ENCODE results near the gene KRT81.
A peak's percentile ranks its signal among the peaks of the same experiment; 100 is the strongest.
"Not testable (repeated sequence)": the region's sequence is repeated elsewhere in the genome, so short reads cannot be mapped to it uniquely, and the experiment has no call there.

Gene KRT81

DNA sequence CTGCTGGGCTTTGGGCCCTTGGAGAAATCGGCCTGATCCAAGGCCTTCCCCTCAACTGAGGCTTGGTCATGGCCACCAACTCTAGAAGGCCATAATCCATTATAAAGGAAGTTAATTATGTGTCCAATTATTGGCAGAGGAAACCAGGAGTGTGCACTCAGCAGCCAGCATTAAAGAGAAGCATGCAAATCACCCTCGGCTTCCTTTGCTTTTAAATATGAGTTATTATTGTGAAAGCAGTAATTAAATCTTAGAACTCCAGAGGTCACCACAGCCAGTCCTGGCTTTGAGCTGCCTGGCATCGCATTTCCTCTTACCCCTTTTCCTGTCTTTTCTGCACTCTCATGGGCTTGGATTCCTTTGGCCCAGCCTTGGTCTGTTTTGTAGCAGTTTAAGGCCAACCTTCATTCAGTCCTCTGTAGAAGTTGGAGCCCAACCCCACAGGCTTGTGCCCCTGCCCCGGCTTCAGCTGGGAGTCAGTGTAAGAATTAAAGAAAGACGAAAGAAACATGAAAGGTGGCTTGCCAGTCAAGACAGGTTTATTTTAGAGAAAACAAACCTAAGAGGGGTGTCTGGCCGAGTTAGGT lies 31.6 kb downstream of the KRT81 start:
- intact Hi-C loops (cut with DNase I; ENCODE audit: low total_unique reads), result no loop called here
- H3K9me3 ChIP-seq, result no peaks in the 10 kb centered on the region
- no peak for TF ChIP-seq CTCF (IDR thresholded peaks at IDR 0.05)
- no peak overlapping the region for H3K4me3 ChIP-seq
- H3K27me3 ChIP-seq, result peaks cover 3 to 31% of the 10 kb centered on the region in 2 donors
- H3K27ac ChIP-seq, result peak overlapping the region in 1 of 2 donors; percentile 17
- no peaks in the 10 kb centered on the region for H3K36me3 ChIP-seq
- peak in 1 of 2 donors; percentile 48 for DNase-seq
- peaks cover 0 to 27% (median 12%) of the 10 kb centered on the region in 4 donors for H3K4me1 ChIP-seq

DNA sequence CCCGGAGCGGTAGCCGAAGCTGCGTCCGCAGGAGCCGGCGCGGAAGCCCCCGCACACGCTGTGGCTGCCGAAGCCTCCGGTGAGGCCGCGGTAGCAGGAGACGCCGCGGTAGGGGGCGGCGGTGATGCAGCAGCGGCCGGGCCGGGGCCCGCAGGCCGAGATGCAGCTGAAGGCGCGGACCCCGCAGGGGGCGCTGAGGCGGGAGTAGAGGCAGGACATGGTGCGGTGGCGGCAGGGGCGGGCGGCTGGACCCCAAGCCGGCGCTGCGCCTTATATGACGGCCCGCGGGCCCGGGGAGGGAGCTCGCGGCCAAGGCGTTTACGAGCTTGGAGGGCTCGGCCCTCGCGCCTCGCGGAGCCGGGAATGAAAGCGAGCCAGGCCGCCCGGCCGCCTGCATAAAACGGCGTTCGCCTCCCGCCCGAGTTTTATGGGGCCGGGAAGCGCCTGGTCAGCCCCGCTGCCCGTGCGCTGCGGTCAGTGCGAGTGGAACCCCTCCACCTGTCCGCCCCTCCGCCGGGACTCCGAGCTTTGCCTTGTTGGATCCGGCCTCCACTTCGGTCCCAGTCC lies 32.9 kb downstream of the KRT81 start:
- intact Hi-C loops (cut with DNase I; ENCODE audit: low total_unique reads), result no loop called here

DNA sequence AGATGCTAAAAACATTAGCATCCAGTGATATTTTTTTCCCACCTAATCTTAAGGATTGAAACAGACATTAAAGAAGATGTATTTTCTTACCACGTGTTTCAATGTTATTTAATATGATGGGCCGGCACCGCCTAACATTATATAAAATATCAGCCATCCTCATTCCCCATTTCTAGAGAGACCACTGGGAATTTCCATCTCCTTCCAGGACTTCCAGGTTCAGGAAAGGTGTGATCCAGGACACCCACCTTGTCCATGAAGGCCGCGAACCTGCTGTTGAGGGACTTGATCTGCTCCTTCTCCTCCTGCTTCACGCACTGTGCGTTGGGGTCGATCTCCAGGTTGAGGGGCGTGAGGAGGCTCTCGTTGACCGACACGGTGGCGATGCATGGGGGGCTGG lies 33.4 kb downstream of the KRT81 start:
- peak overlapping the region; percentile 28 to 42 for H3K4me3 ChIP-seq
- intact Hi-C loops (cut with DNase I; ENCODE audit: low total_unique reads), result not testable (repeated sequence)

More for the DNA sequence above, 32.9 kb downstream of the KRT81 start:
- peak overlapping the region; percentile 28 to 42 for H3K4me3 ChIP-seq
- H3K27ac ChIP-seq, result no peak overlapping the region
- peak in 1 of 2 donors; percentile 61 for DNase-seq
- H3K4me1 ChIP-seq, result peaks cover 0 to 27% (median 12%) of the 10 kb centered on the region in 4 donors
- no peaks in the 10 kb centered on the region for H3K36me3 ChIP-seq
- no peak for TF ChIP-seq CTCF (IDR thresholded peaks at IDR 0.05)
- no peaks in the 10 kb centered on the region for H3K9me3 ChIP-seq
- peaks cover 3 to 33% of the 10 kb centered on the region in 2 donors for H3K27me3 ChIP-seq

GRCh38 chr12:52257074-52257551 lies 34.2 kb downstream of the KRT81 start:
- H3K27ac ChIP-seq, result no peak overlapping the region
- no peaks in the 10 kb centered on the region for H3K9me3 ChIP-seq
- no peak overlapping the region for H3K4me3 ChIP-seq
- no peaks in the 10 kb centered on the region for H3K36me3 ChIP-seq
- DNase-seq, result peak in 1 of 2 donors; percentile 56
- H3K27me3 ChIP-seq, result peaks cover 3 to 33% of the 10 kb centered on the region in 2 donors
- intact Hi-C loops (cut with DNase I; ENCODE audit: low total_unique reads), result no loop called here
- no peak for TF ChIP-seq CTCF (IDR thresholded peaks at IDR 0.05)
- H3K4me1 ChIP-seq, result peaks cover 0 to 27% (median 12%) of the 10 kb centered on the region in 4 donors

More for the DNA sequence above, 33.4 kb downstream of the KRT81 start:
- not testable (repeated sequence) for H3K27ac ChIP-seq, DNase-seq, H3K36me3 ChIP-seq, H3K9me3 ChIP-seq
- Histone ChIP-seq H3K27me3 (peaks cover 3 to 33% of the 10 kb centered on the region in 2 donors), H3K4me1 (peaks cover 0 to 27% (median 12%) of the 10 kb centered on the region in 4 donors)

DNA sequence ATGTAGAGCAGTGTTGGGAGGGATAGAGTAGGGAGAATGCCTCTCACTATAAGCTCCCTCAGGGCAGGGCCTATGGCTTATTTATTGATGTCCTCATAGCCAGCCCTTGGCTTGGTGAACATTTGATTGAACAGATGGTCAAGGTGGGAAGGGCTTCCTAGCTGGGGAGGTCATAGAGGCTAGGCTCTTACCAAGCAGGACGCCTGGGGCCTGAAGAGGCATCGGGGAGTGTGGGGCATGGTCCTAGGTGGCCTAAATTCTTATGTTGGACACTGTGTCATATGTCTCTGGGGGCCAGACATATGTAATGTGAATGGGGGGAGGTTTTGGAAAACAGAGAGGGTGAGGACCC lies 34.8 kb downstream of the KRT81 start:
- no peak overlapping the region for H3K27ac ChIP-seq
- H3K27me3 ChIP-seq, result peaks cover 3 to 33% of the 10 kb centered on the region in 2 donors
- intact Hi-C loops (cut with DNase I; ENCODE audit: low total_unique reads), result no loop called here
- no peak overlapping the region for H3K4me3 ChIP-seq
- H3K9me3 ChIP-seq, result no peaks in the 10 kb centered on the region
- no peaks in the 10 kb centered on the region for H3K36me3 ChIP-seq
- no peak for TF ChIP-seq CTCF (IDR thresholded peaks at IDR 0.05)
- peak in 1 of 2 donors; percentile 17 for DNase-seq
- H3K4me1 ChIP-seq, result peaks cover 0 to 27% (median 12%) of the 10 kb centered on the region in 4 donors

GRCh38 chr12:52255926-52256583 lies 35.3 kb downstream of the KRT81 start:
- Histone ChIP-seq H3K9me3 (no peaks in the 10 kb centered on the region), H3K27ac (no peak overlapping the region), H3K36me3 (no peaks in the 10 kb centered on the region), H3K4me3 (no peak overlapping the region), H3K4me1 (peaks cover 0 to 23% (median 12%) of the 10 kb centered on the region in 4 donors), H3K27me3 (peaks cover 3 to 33% of the 10 kb centered on the region in 2 donors)
- DNase-seq, result peak in 1 of 2 donors; percentile 32
- intact Hi-C loops (cut with DNase I; ENCODE audit: low total_unique reads), result no loop called here
- no peak for TF ChIP-seq CTCF (IDR thresholded peaks at IDR 0.05)

Data from tibial artery (tissue), 4 donors.